Keratinocyte (primary cell): ENCODE measurements around the gene TMC8.
A peak's percentile ranks its signal among the peaks of the same experiment; 100 is the strongest.

Experiments used
- EZH2 ChIP-seq: IDR thresholded peaks from one replicate; pipeline ENCODE4 v1.6.1; 2012; ENCODE audit warnings: inconsistent platforms, mild to moderate bottlenecking, low read length, moderate library complexity
- TF ChIP-seq, protein P1 (sequence below), 3 experiments: IDR thresholded peaks in 1 of 3; conservative IDR thresholded peaks in 1 of 3; optimal IDR thresholded peaks in 1 of 3; 2 replicates in 2 of 3; 3 replicates in 1 of 3; pipeline versions ENCODE3 to v1.5.1; 2011; ENCODE audit warnings: low read length in 3 of 3, mild to moderate bottlenecking in 3 of 3, moderate library complexity in 2 of 3, control low read depth in 1 of 3, inconsistent platforms in 1 of 3; ENCODE audit not compliant: insufficient read depth in 2 of 3; ENCODE audit errors: extremely low read depth in 1 of 3

GRCh38 chr17:78117027-78117981 is 13.3 kb upstream of the TMC8 start:
- TF ChIP-seq EZH2: no peak
- TF ChIP-seq, protein P1, sequence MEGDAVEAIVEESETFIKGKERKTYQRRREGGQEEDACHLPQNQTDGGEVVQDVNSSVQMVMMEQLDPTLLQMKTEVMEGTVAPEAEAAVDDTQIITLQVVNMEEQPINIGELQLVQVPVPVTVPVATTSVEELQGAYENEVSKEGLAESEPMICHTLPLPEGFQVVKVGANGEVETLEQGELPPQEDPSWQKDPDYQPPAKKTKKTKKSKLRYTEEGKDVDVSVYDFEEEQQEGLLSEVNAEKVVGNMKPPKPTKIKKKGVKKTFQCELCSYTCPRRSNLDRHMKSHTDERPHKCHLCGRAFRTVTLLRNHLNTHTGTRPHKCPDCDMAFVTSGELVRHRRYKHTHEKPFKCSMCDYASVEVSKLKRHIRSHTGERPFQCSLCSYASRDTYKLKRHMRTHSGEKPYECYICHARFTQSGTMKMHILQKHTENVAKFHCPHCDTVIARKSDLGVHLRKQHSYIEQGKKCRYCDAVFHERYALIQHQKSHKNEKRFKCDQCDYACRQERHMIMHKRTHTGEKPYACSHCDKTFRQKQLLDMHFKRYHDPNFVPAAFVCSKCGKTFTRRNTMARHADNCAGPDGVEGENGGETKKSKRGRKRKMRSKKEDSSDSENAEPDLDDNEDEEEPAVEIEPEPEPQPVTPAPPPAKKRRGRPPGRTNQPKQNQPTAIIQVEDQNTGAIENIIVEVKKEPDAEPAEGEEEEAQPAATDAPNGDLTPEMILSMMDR (optimal IDR thresholded peaks at IDR 0.05 in 1 of 3, IDR thresholded peaks at IDR 0.05 in 1 of 3, conservative IDR thresholded peaks at IDR 0.05 in 1 of 3; ENCODE audit: extremely low read depth in 1 of 3, insufficient read depth in 2 of 3, low read length in 3 of 3): peak; percentile 47 to 80 (median 69)
